ENCODE results near the gene FAM135A.
A peak's percentile ranks its signal among the peaks of the same experiment; 100 is the strongest.

Gene FAM135A

GRCh38 chr6:70413114-70413991 is at the start of gene FAM135A:
Gene FAM135A, plus strand, starts transcription at chr6:70413508. Its CDS starts 14,835 bp downstream, at chr6:70428343.
- H3K9ac ChIP-seq (ENCODE audit: low read length), result peak within 1 kb of the TSS; percentile 93
- DNase-seq (ENCODE audit: low read depth), result peak; percentile 99
- H3K27me3 ChIP-seq (replicated peaks; ENCODE audit: control insufficient read depth, insufficient read depth, low read length), result no peaks in the 10 kb centered on the region
- H3K4me3 ChIP-seq (ENCODE audit: low read length), result peak within 1 kb of the TSS; percentile 100
- no peaks in the 10 kb centered on the region for H3K9me3 ChIP-seq (ENCODE audit: control insufficient read depth, low read length)
- no peaks in the 10 kb centered on the region for H3K36me3 ChIP-seq (ENCODE audit: control insufficient read depth, insufficient read depth, low read length, severe bottlenecking)
- H3K4me1 ChIP-seq (ENCODE audit: control insufficient read depth, insufficient read depth, low read length), result peaks cover 9% of the 10 kb centered on the region

DNA sequence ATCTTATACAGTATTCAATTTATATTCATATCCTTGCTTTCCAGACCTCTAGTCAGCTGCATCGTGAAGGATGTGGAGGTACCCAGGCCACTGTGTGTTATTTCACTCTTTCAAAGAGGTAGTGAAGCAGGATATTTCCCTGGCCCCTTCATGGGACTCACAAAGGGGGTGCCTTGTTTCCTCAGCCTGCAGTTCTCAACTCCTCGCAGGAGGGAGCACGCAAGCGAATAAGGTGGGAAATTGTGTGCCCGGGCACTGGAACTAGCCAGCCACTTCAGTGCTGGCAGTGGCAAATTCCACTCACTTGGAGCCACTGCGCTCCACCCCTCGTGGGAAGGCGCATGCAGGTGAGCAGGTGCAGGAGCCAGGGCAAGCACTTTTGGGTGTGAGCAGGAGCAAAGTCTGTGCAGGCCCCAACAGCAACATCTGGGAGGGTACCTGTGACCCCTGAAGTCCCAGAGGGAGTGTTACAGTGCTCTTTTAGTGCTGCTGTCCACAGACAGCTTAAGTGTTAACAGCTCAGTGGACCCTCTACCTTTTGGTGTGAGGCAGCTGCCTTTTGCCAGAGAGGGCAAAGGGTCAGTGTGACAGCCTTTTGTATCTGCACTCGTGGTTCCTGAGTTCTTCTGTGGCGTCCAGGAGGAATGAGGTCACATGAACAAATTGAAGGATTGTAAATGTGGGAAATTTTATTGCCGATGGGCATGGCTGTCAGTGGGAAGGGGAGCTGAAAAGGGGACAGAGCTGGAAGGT is 49.4 kb upstream of the FAM135A start:
- Histone ChIP-seq H3K36me3 (ENCODE audit: control insufficient read depth, insufficient read depth, low read length, severe bottlenecking) (no peaks in the 10 kb centered on the region), H3K9ac (ENCODE audit: low read length) (no peak overlapping the region), H3K27me3 (replicated peaks; ENCODE audit: control insufficient read depth, insufficient read depth, low read length) (peaks cover 48% of the 10 kb centered on the region), H3K4me3 (ENCODE audit: low read length) (no peak overlapping the region), H3K4me1 (ENCODE audit: control insufficient read depth, insufficient read depth, low read length) (no peaks in the 10 kb centered on the region), H3K9me3 (ENCODE audit: control insufficient read depth, low read length) (no peaks in the 10 kb centered on the region)
- no peak for DNase-seq (ENCODE audit: low read depth)

DNA sequence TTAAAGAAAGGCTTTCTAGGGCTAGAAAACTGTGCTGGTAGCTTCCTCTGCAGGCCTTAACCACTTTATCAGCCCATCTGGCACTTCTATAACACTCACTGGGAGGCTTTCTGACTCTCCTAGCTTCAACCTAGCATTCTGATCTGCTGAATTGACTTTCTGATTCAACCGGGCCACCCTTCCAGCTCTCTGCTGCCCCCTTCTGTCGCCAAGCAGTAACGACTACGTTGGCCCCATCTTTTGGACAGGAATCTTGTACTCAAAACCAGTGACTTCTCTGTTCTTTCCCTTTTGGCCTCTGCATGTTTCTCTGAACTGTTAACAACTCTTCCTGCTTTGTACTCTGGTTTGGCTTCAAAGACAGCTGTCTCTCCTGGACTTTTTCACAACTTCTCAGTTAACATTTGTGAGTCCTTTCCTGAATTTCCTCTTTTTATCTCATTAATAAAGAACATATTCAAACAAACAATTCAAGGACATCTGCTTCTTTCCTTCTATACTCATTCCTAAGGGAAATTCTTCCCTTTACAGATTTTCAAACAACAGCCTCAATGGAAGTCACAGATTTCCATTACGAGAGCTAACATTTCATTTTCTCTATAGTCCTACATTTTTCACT is 43.9 kb upstream of the FAM135A start:
- Histone ChIP-seq H3K4me3 (ENCODE audit: low read length) (no peak overlapping the region), H3K9ac (ENCODE audit: low read length) (no peak overlapping the region), H3K27me3 (replicated peaks; ENCODE audit: control insufficient read depth, insufficient read depth, low read length) (peaks cover 42% of the 10 kb centered on the region), H3K4me1 (ENCODE audit: control insufficient read depth, insufficient read depth, low read length) (no peaks in the 10 kb centered on the region), H3K9me3 (ENCODE audit: control insufficient read depth, low read length) (no peaks in the 10 kb centered on the region), H3K36me3 (ENCODE audit: control insufficient read depth, insufficient read depth, low read length, severe bottlenecking) (no peaks in the 10 kb centered on the region)
- DNase-seq (ENCODE audit: low read depth), result peak; percentile 78

- H3K4me1 ChIP-seq (ENCODE audit: control insufficient read depth, insufficient read depth, low read length), result no peaks in the 10 kb centered on the region
- H3K4me3 ChIP-seq (ENCODE audit: low read length), result no peak overlapping the region
- H3K27me3 ChIP-seq (replicated peaks; ENCODE audit: control insufficient read depth, insufficient read depth, low read length), result peaks cover 32% of the 10 kb centered on the region
- H3K9me3 ChIP-seq (ENCODE audit: control insufficient read depth, low read length), result no peaks in the 10 kb centered on the region
- no peaks in the 10 kb centered on the region for H3K36me3 ChIP-seq (ENCODE audit: control insufficient read depth, insufficient read depth, low read length, severe bottlenecking)
- DNase-seq (ENCODE audit: low read depth), result no peak
- no peak overlapping the region for H3K9ac ChIP-seq (ENCODE audit: low read length)
These were observed 42.8 kb upstream of the FAM135A start for GRCh38 chr6:70370496-70370895.

GRCh38 chr6:70371454-70372105 is 41.7 kb upstream of the FAM135A start:
- Histone ChIP-seq H3K27me3 (replicated peaks; ENCODE audit: control insufficient read depth, insufficient read depth, low read length) (peaks cover 21% of the 10 kb centered on the region), H3K4me3 (ENCODE audit: low read length) (no peak overlapping the region), H3K9me3 (ENCODE audit: control insufficient read depth, low read length) (no peaks in the 10 kb centered on the region), H3K36me3 (ENCODE audit: control insufficient read depth, insufficient read depth, low read length, severe bottlenecking) (no peaks in the 10 kb centered on the region), H3K9ac (ENCODE audit: low read length) (no peak overlapping the region), H3K4me1 (ENCODE audit: control insufficient read depth, insufficient read depth, low read length) (no peaks in the 10 kb centered on the region)
- DNase-seq (ENCODE audit: low read depth), result peak; percentile 94

DNA sequence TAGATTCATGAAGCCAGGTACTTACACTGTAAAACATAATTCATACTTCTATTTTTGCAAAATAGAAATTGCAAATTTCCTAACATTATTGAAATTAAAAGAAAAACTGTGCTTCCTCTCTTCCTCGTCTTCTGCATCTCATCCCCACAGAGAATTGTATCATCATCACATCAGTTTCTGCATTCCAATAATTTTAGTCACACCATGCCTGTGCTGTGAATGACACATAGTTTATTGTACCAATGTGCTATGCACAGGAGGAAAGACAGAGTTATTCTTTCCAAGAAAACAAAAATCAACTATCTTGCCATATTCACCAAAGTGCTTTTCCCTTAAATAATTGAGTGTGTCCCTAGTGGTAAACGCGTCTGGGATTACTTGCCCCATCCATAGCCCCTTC is 38.1 kb upstream of the FAM135A start:
- H3K27me3 ChIP-seq (replicated peaks; ENCODE audit: control insufficient read depth, insufficient read depth, low read length), result peaks cover 5% of the 10 kb centered on the region
- no peak overlapping the region for H3K9ac ChIP-seq (ENCODE audit: low read length)
- no peaks in the 10 kb centered on the region for H3K36me3 ChIP-seq (ENCODE audit: control insufficient read depth, insufficient read depth, low read length, severe bottlenecking)
- no peak overlapping the region for H3K4me3 ChIP-seq (ENCODE audit: low read length)
- H3K4me1 ChIP-seq (ENCODE audit: control insufficient read depth, insufficient read depth, low read length), result no peaks in the 10 kb centered on the region
- DNase-seq (ENCODE audit: low read depth), result no peak
- H3K9me3 ChIP-seq (ENCODE audit: control insufficient read depth, low read length), result no peaks in the 10 kb centered on the region

- no peak for DNase-seq (ENCODE audit: low read depth)
- no peaks in the 10 kb centered on the region for H3K9me3 ChIP-seq (ENCODE audit: control insufficient read depth, low read length)
- H3K4me1 ChIP-seq (ENCODE audit: control insufficient read depth, insufficient read depth, low read length), result no peaks in the 10 kb centered on the region
- H3K4me3 ChIP-seq (ENCODE audit: low read length), result no peak overlapping the region
- H3K36me3 ChIP-seq (ENCODE audit: control insufficient read depth, insufficient read depth, low read length, severe bottlenecking), result no peaks in the 10 kb centered on the region
- no peak overlapping the region for H3K9ac ChIP-seq (ENCODE audit: low read length)
- no peaks in the 10 kb centered on the region for H3K27me3 ChIP-seq (replicated peaks; ENCODE audit: control insufficient read depth, insufficient read depth, low read length)
These were observed 37.4 kb upstream of the FAM135A start for GRCh38 chr6:70375882-70376281.

- no peaks in the 10 kb centered on the region for H3K4me1 ChIP-seq (ENCODE audit: control insufficient read depth, insufficient read depth, low read length)
- H3K4me3 ChIP-seq (ENCODE audit: low read length), result no peak overlapping the region
- no peaks in the 10 kb centered on the region for H3K9me3 ChIP-seq (ENCODE audit: control insufficient read depth, low read length)
- H3K9ac ChIP-seq (ENCODE audit: low read length), result no peak overlapping the region
- H3K27me3 ChIP-seq (replicated peaks; ENCODE audit: control insufficient read depth, insufficient read depth, low read length), result no peaks in the 10 kb centered on the region
- H3K36me3 ChIP-seq (ENCODE audit: control insufficient read depth, insufficient read depth, low read length, severe bottlenecking), result no peaks in the 10 kb centered on the region
- DNase-seq (ENCODE audit: low read depth), result no peak
These were observed 36.7 kb upstream of the FAM135A start for GRCh38 chr6:70376628-70377027.

GRCh38 chr6:70377372-70377771 is 35.9 kb upstream of the FAM135A start:
- no peaks in the 10 kb centered on the region for H3K4me1 ChIP-seq (ENCODE audit: control insufficient read depth, insufficient read depth, low read length)
- no peak overlapping the region for H3K9ac ChIP-seq (ENCODE audit: low read length)
- no peak for DNase-seq (ENCODE audit: low read depth)
- H3K9me3 ChIP-seq (ENCODE audit: control insufficient read depth, low read length), result no peaks in the 10 kb centered on the region
- H3K36me3 ChIP-seq (ENCODE audit: control insufficient read depth, insufficient read depth, low read length, severe bottlenecking), result no peaks in the 10 kb centered on the region
- H3K27me3 ChIP-seq (replicated peaks; ENCODE audit: control insufficient read depth, insufficient read depth, low read length), result no peaks in the 10 kb centered on the region
- no peak overlapping the region for H3K4me3 ChIP-seq (ENCODE audit: low read length)

- Histone ChIP-seq H3K9ac (ENCODE audit: low read length) (no peak overlapping the region), H3K4me3 (ENCODE audit: low read length) (no peak overlapping the region), H3K36me3 (ENCODE audit: control insufficient read depth, insufficient read depth, low read length, severe bottlenecking) (no peaks in the 10 kb centered on the region), H3K27me3 (replicated peaks; ENCODE audit: control insufficient read depth, insufficient read depth, low read length) (no peaks in the 10 kb centered on the region), H3K9me3 (ENCODE audit: control insufficient read depth, low read length) (no peaks in the 10 kb centered on the region), H3K4me1 (ENCODE audit: control insufficient read depth, insufficient read depth, low read length) (no peaks in the 10 kb centered on the region)
- DNase-seq (ENCODE audit: low read depth), result no peak
These were observed 33.8 kb upstream of the FAM135A start for GRCh38 chr6:70379473-70380013.

All from adipocyte (in vitro differentiated cells).